ENCODE measurements around the gene OR2B3.
"Not testable (repeated sequence)": the region's sequence is repeated elsewhere in the genome, so short reads cannot be mapped to it uniquely, and the experiment has no call there.

The OR2B3 gene

GRCh38 chr6:29087213-29087612 lies at the start of gene OR2B3:
Gene OR2B3, minus strand, starts transcription at chr6:29087313. Its CDS starts 65 bp downstream, at chr6:29087248.
- H3K4me3 ChIP-seq (ENCODE audit: low read depth in 1 of 2, low read length in 1 of 2): no peak within 1 kb of the TSS
- H3K27me3 ChIP-seq: no peaks in the 10 kb centered on the region
- TF ChIP-seq CTCF (IDR thresholded peaks at IDR 0.05): no peak
- H3K9me3 ChIP-seq: no peaks in the 10 kb centered on the region
- H3K27ac ChIP-seq: no peak within 1 kb of the TSS
- H3K36me3 ChIP-seq: no peaks in the 10 kb centered on the region
- H3K4me1 ChIP-seq (ENCODE audit: control insufficient read depth in 1 of 2, insufficient read depth in 1 of 2, low read depth in 1 of 2, low read length in 1 of 2): no peaks in the 10 kb centered on the region

GRCh38 chr6:29131691-29132090 lies 44.6 kb upstream of the OR2B3 start:
- Histone ChIP-seq H3K27ac (no peak overlapping the region), H3K9me3 (no peaks in the 10 kb centered on the region), H3K27me3 (no peaks in the 10 kb centered on the region), H3K4me1 (ENCODE audit: control insufficient read depth in 1 of 2, insufficient read depth in 1 of 2, low read depth in 1 of 2, low read length in 1 of 2) (no peaks in the 10 kb centered on the region), H3K4me3 (ENCODE audit: low read depth in 1 of 2, low read length in 1 of 2) (no peak overlapping the region), H3K36me3 (no peaks in the 10 kb centered on the region)
- TF ChIP-seq CTCF (IDR thresholded peaks at IDR 0.05): no peak

GRCh38 chr6:29130644-29131043 lies 43.5 kb upstream of the OR2B3 start:
- Histone ChIP-seq H3K9me3 (no peaks in the 10 kb centered on the region), H3K27ac (no peak overlapping the region), H3K4me3 (ENCODE audit: low read depth in 1 of 2, low read length in 1 of 2) (no peak overlapping the region), H3K4me1 (ENCODE audit: control insufficient read depth in 1 of 2, insufficient read depth in 1 of 2, low read depth in 1 of 2, low read length in 1 of 2) (no peaks in the 10 kb centered on the region), H3K27me3 (no peaks in the 10 kb centered on the region), H3K36me3 (no peaks in the 10 kb centered on the region)
- no peak for TF ChIP-seq CTCF (IDR thresholded peaks at IDR 0.05)

GRCh38 chr6:29129326-29130012 lies 42.4 kb upstream of the OR2B3 start:
- Histone ChIP-seq H3K4me3 (ENCODE audit: low read depth in 1 of 2, low read length in 1 of 2) (no peak overlapping the region), H3K9me3 (no peaks in the 10 kb centered on the region), H3K27ac (no peak overlapping the region), H3K27me3 (no peaks in the 10 kb centered on the region), H3K4me1 (ENCODE audit: control insufficient read depth in 1 of 2, insufficient read depth in 1 of 2, low read depth in 1 of 2, low read length in 1 of 2) (no peaks in the 10 kb centered on the region), H3K36me3 (no peaks in the 10 kb centered on the region)
- TF ChIP-seq CTCF (IDR thresholded peaks at IDR 0.05): no peak

- H3K27me3 ChIP-seq; H3K4me3 ChIP-seq (ENCODE audit: low read depth in 1 of 2, low read length in 1 of 2); H3K27ac ChIP-seq; H3K4me1 ChIP-seq (ENCODE audit: control insufficient read depth in 1 of 2, insufficient read depth in 1 of 2, low read depth in 1 of 2, low read length in 1 of 2); H3K9me3 ChIP-seq; H3K36me3 ChIP-seq: not testable (repeated sequence)
Measured at GRCh38 chr6:29114964-29115363, 27.9 kb upstream of the OR2B3 start.

GRCh38 chr6:29112135-29112534 lies 25.0 kb upstream of the OR2B3 start:
- Histone ChIP-seq H3K4me3 (ENCODE audit: low read depth in 1 of 2, low read length in 1 of 2) (no peak overlapping the region), H3K36me3 (no peaks in the 10 kb centered on the region), H3K27ac (no peak overlapping the region), H3K27me3 (no peaks in the 10 kb centered on the region), H3K4me1 (ENCODE audit: control insufficient read depth in 1 of 2, insufficient read depth in 1 of 2, low read depth in 1 of 2, low read length in 1 of 2) (no peaks in the 10 kb centered on the region), H3K9me3 (no peaks in the 10 kb centered on the region)
- TF ChIP-seq CTCF (IDR thresholded peaks at IDR 0.05): no peak
